ENCODE measurements around the gene MYCN. TPM values are rescaled to one million over a fixed set of nuclear protein-coding genes. Genes with fewer than 3 reads are reported as not detected.
"Not testable (repeated sequence)": the region's sequence is repeated elsewhere in the genome, so short reads cannot be mapped to it uniquely, and the experiment has no call there.

MYCN gene
- total RNA-seq, 6 experiments from 2014 or later = 0.07 to 0.35 (median 0.23) TPM; not detected in 2

GRCh38 chr2:15925819-15926218 is 14.5 kb upstream of the MYCN start:
- ATAC-seq (no peak), DNase-seq (no peak)
- no peak overlapping the region for H3K4me3 ChIP-seq
- H3K9me3 ChIP-seq = no peaks in the 10 kb centered on the region
- no peak for TF ChIP-seq CTCF (IDR thresholded peaks at IDR 0.05)
- no peak for TF ChIP-seq POLR2A (IDR thresholded peaks at IDR 0.05)
- WGBS (ENCODE audit: insufficient coverage, low coverage, low lambda C conversion rate, missing lambda C conversion rate) = 43% methylated on average over 3 of the region's 3 CpGs
- no peaks in the 10 kb centered on the region for H3K4me1 ChIP-seq
- H3K27me3 ChIP-seq = no peaks in the 10 kb centered on the region
- intact Hi-C loops (cut with DNase I) = no loop called here
- no peaks in the 10 kb centered on the region for H3K36me3 ChIP-seq
- no peak overlapping the region for H3K27ac ChIP-seq

GRCh38 chr2:15926252-15926651 is 14.1 kb upstream of the MYCN start:
- 77% methylated on average over 7 of the region's 7 CpGs for WGBS (ENCODE audit: insufficient coverage, low coverage, low lambda C conversion rate, missing lambda C conversion rate)
- intact Hi-C loops (cut with DNase I) = no loop called here
- ATAC-seq = no peak

GRCh38 chr2:15927551-15928218 is 12.7 kb upstream of the MYCN start:
- no peak for ATAC-seq
- Histone ChIP-seq H3K27ac (no peak overlapping the region), H3K4me1 (no peaks in the 10 kb centered on the region), H3K9me3 (no peaks in the 10 kb centered on the region), H3K27me3 (no peaks in the 10 kb centered on the region), H3K4me3 (no peak overlapping the region), H3K36me3 (no peaks in the 10 kb centered on the region)
- DNase-seq = no peak
- 86% methylated on average over 9 of the region's 11 CpGs for WGBS (ENCODE audit: insufficient coverage, low coverage, low lambda C conversion rate, missing lambda C conversion rate)
- TF ChIP-seq CTCF (IDR thresholded peaks at IDR 0.05) (no peak), POLR2A (IDR thresholded peaks at IDR 0.05) (no peak)
- intact Hi-C loops (cut with DNase I) = no loop called here

More at GRCh38 chr2:15926252-15926651, 14.1 kb upstream of the MYCN start:
- H3K27me3 ChIP-seq = no peaks in the 10 kb centered on the region
- DNase-seq = no peak
- no peak overlapping the region for H3K4me3 ChIP-seq
- no peaks in the 10 kb centered on the region for H3K9me3 ChIP-seq
- TF ChIP-seq CTCF (IDR thresholded peaks at IDR 0.05) (no peak), POLR2A (IDR thresholded peaks at IDR 0.05) (no peak)
- H3K4me1 ChIP-seq = no peaks in the 10 kb centered on the region
- H3K27ac ChIP-seq = no peak overlapping the region
- H3K36me3 ChIP-seq = no peaks in the 10 kb centered on the region

- H3K27me3 ChIP-seq; H3K9me3 ChIP-seq; H3K4me1 ChIP-seq; H3K27ac ChIP-seq; ATAC-seq; intact Hi-C loops (cut with DNase I); DNase-seq; H3K36me3 ChIP-seq; H3K4me3 ChIP-seq: not testable (repeated sequence)
- 94% methylated on average over 3 of the region's 3 CpGs for WGBS (ENCODE audit: insufficient coverage, low coverage, low lambda C conversion rate, missing lambda C conversion rate)
Measured at GRCh38 chr2:15929008-15929407, 11.3 kb upstream of the MYCN start.

- Histone ChIP-seq H3K9me3 (no peaks in the 10 kb centered on the region), H3K27me3 (no peaks in the 10 kb centered on the region), H3K27ac (no peak overlapping the region), H3K36me3 (no peaks in the 10 kb centered on the region), H3K4me1 (no peaks in the 10 kb centered on the region), H3K4me3 (no peak overlapping the region)
- intact Hi-C loops (cut with DNase I) = loop anchor here in 1 of 2 donors (10.0 kb wide), 1 partner anchor 575 kb away; no protein-coding TSS in a partner anchor
- no peak for ATAC-seq
- no peak for DNase-seq
- no peak for TF ChIP-seq CTCF (IDR thresholded peaks at IDR 0.05)
- TF ChIP-seq POLR2A (IDR thresholded peaks at IDR 0.05) = no peak
- WGBS (ENCODE audit: insufficient coverage, low coverage, low lambda C conversion rate, missing lambda C conversion rate) = 68% methylated on average over 5 of the region's 5 CpGs
Measured at GRCh38 chr2:15929861-15930260, 10.5 kb upstream of the MYCN start.
